ENCODE data around the gene BEAN1.

The BEAN1 gene

GRCh38 chr16:66399031-66399430 lies 28.1 kb upstream of the BEAN1 start:
- Histone ChIP-seq H3K4me2 (ENCODE audit: insufficient read depth, low read length) (no peak overlapping the region), H3K4me1 (ENCODE audit: insufficient read depth, low read length) (no peaks in the 10 kb centered on the region), H3K9me3 (ENCODE audit: insufficient read depth, low read length, severe bottlenecking) (no peaks in the 10 kb centered on the region), H3K27me3 (ENCODE audit: insufficient read depth, low read length, poor library complexity) (peaks cover 5% of the 10 kb centered on the region), H3K36me3 (ENCODE audit: insufficient read depth, low read length) (no peaks in the 10 kb centered on the region), H3K27ac (ENCODE audit: low read length) (no peak overlapping the region), H3K4me3 (ENCODE audit: low read depth in 1 of 2, low read length in 2 of 2) (no peak overlapping the region), H3K9ac (ENCODE audit: low read depth, low read length) (no peak overlapping the region), H4K20me1 (ENCODE audit: insufficient read depth, low read length) (no peaks in the 10 kb centered on the region), H2AFZ (ENCODE audit: low read depth, low read length) (no peak overlapping the region), H3K79me2 (ENCODE audit: insufficient read depth, low read length) (no peaks in the 10 kb centered on the region)
- ATAC-seq (ENCODE audit: insufficient read depth, low read depth): no peak
- no peak for DNase-seq
- TF ChIP-seq EZH2 (IDR thresholded peaks at IDR 0.05; ENCODE audit: borderline replicate concordance, low read depth, low read length, severe bottlenecking) (no peak), CTCF (IDR thresholded peaks at IDR 0.05; ENCODE audit: borderline replicate concordance, extremely low read depth, low read length, poor library complexity, severe bottlenecking) (no peak)

- no peak for TF ChIP-seq CTCF (IDR thresholded peaks at IDR 0.05; ENCODE audit: borderline replicate concordance, extremely low read depth, low read length, poor library complexity, severe bottlenecking)
- TF ChIP-seq EZH2 (IDR thresholded peaks at IDR 0.05; ENCODE audit: borderline replicate concordance, low read depth, low read length, severe bottlenecking): no peak
- H3K27me3 ChIP-seq (ENCODE audit: insufficient read depth, low read length, poor library complexity): peaks cover 2% of the 10 kb centered on the region
- no peaks in the 10 kb centered on the region for H4K20me1 ChIP-seq (ENCODE audit: insufficient read depth, low read length)
- no peaks in the 10 kb centered on the region for H3K36me3 ChIP-seq (ENCODE audit: insufficient read depth, low read length)
- H3K9ac ChIP-seq (ENCODE audit: low read depth, low read length): no peak overlapping the region
- DNase-seq (no peak), ATAC-seq (ENCODE audit: insufficient read depth, low read depth) (no peak)
- no peaks in the 10 kb centered on the region for H3K9me3 ChIP-seq (ENCODE audit: insufficient read depth, low read length, severe bottlenecking)
- no peak overlapping the region for H3K4me3 ChIP-seq (ENCODE audit: low read depth in 1 of 2, low read length in 2 of 2)
- no peak overlapping the region for H2AFZ ChIP-seq (ENCODE audit: low read depth, low read length)
- H3K79me2 ChIP-seq (ENCODE audit: insufficient read depth, low read length): no peaks in the 10 kb centered on the region
- H3K27ac ChIP-seq (ENCODE audit: low read length): no peak overlapping the region
- H3K4me1 ChIP-seq (ENCODE audit: insufficient read depth, low read length): no peaks in the 10 kb centered on the region
- H3K4me2 ChIP-seq (ENCODE audit: insufficient read depth, low read length): no peak overlapping the region
These were observed 27.2 kb upstream of the BEAN1 start for GRCh38 chr16:66399930-66400329.

- Histone ChIP-seq H3K9ac (ENCODE audit: low read depth, low read length) (no peak overlapping the region), H3K4me2 (ENCODE audit: insufficient read depth, low read length) (no peak overlapping the region), H3K27me3 (ENCODE audit: insufficient read depth, low read length, poor library complexity) (peaks cover 2% of the 10 kb centered on the region), H4K20me1 (ENCODE audit: insufficient read depth, low read length) (no peaks in the 10 kb centered on the region), H3K27ac (ENCODE audit: low read length) (no peak overlapping the region), H3K79me2 (ENCODE audit: insufficient read depth, low read length) (no peaks in the 10 kb centered on the region), H2AFZ (ENCODE audit: low read depth, low read length) (no peak overlapping the region), H3K4me3 (ENCODE audit: low read depth in 1 of 2, low read length in 2 of 2) (no peak overlapping the region), H3K9me3 (ENCODE audit: insufficient read depth, low read length, severe bottlenecking) (no peaks in the 10 kb centered on the region), H3K36me3 (ENCODE audit: insufficient read depth, low read length) (no peaks in the 10 kb centered on the region), H3K4me1 (ENCODE audit: insufficient read depth, low read length) (no peaks in the 10 kb centered on the region)
- TF ChIP-seq CTCF (IDR thresholded peaks at IDR 0.05; ENCODE audit: borderline replicate concordance, extremely low read depth, low read length, poor library complexity, severe bottlenecking) (no peak), EZH2 (IDR thresholded peaks at IDR 0.05; ENCODE audit: borderline replicate concordance, low read depth, low read length, severe bottlenecking) (no peak)
- peak; percentile 26 for DNase-seq
- peak; percentile 69 for ATAC-seq (ENCODE audit: insufficient read depth, low read depth)
These were observed 26.4 kb upstream of the BEAN1 start for GRCh38 chr16:66400503-66401380.
